NCI-H748 treated with DMSO at 0.1 percent for 48 hours (cell line): ENCODE results near the gene ACCS.

ENCODE experiments used
- DNase-seq: peaks from one replicate; lab custom pipeline; 2025; lab: John Stamatoyannopoulos, UW

ACCS gene, protein sequence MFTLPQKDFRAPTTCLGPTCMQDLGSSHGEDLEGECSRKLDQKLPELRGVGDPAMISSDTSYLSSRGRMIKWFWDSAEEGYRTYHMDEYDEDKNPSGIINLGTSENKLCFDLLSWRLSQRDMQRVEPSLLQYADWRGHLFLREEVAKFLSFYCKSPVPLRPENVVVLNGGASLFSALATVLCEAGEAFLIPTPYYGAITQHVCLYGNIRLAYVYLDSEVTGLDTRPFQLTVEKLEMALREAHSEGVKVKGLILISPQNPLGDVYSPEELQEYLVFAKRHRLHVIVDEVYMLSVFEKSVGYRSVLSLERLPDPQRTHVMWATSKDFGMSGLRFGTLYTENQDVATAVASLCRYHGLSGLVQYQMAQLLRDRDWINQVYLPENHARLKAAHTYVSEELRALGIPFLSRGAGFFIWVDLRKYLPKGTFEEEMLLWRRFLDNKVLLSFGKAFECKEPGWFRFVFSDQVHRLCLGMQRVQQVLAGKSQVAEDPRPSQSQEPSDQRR

DNA sequence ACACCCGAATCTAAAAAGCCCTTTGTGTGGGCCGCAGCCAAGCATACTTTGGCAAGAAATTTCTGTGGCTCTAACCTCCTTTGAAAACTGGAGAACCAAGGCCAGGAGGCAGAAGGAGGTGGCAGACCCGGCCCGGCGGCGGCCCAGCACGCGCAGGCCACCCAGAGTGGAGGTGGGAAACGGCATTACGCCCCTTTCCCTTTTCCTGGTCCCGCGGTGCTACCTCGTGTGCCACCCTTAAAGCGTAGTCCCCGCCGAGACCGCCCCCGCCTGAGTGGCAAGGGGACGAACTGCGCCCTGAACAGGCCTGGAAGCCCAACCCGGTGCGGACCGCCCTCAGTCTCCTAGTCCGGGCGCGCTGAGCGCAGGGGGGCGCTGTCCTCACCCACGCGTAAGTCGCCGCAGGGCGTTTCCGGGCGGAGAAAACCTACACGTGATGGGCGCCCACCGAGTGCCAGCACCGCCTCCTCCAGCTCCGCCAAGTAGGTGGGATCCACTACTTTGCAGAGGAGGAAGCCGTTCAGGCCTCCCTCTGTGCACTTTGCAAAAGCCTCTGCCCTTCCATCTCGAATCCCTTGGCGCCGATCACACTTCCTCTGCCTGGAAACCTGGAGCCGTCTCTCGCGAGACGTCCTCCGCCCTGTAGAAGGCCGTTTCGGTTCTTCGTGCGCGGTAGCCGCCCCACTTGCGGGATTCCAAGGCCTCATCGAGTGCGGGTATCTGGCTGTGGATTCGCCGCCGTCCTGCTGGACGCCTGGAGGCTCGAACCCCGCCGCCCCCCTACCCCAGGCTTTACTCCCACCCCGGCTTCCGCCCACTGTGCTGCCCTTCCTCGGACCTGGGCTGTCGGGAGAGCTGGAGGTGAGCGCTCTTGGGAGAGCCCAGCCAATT lies at the start of gene ACCS:
Gene ACCS (plus strand): TSS at position 430 of the 891 bp plus-strand sequence. CDS start 1,358 bp downstream, outside the sequence.
- peak; percentile 76 for DNase-seq

DNA sequence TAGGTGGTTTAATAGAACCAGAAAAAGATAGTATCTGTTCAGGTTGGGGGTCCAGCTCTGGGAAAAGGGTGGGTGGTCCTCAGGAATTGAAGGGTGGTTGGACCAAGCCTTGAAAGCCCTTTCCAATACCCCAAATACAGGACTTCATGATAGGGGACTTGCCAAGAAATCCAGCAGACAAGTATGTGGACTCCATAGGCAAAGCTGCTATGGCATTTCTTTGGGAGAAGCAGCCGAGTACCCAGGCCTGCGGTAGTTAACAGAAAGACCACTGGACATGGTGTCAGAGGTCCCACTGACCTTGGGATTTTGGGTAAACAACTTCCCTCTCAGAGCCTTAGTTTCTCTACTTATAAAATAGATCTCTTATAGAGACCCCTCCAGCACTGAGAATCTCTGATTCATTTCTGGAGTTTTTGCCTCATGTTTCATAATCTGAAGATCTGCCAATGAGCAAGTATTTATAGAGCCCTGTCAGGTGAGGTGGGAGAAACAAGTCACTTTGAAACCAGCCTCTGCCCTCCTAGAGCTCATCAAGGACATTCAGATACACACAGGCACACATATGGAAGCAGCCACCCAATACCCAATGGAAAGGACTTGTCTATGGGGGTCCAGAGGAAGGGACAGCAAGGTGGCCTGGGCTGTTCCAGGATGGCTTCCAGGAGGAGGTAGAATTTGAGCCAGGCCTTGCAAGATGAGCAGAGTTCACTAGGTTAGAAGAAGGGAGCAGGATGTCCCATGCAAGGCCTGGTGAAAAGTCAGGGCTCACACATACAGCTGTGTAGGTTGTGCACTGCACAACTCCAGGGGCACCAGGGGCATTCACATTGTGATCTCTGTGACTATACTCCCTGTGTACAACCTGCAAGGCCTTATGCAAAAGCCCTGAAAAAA lies 49.3 kb upstream of the ACCS start:
- DNase-seq: no peak

DNA sequence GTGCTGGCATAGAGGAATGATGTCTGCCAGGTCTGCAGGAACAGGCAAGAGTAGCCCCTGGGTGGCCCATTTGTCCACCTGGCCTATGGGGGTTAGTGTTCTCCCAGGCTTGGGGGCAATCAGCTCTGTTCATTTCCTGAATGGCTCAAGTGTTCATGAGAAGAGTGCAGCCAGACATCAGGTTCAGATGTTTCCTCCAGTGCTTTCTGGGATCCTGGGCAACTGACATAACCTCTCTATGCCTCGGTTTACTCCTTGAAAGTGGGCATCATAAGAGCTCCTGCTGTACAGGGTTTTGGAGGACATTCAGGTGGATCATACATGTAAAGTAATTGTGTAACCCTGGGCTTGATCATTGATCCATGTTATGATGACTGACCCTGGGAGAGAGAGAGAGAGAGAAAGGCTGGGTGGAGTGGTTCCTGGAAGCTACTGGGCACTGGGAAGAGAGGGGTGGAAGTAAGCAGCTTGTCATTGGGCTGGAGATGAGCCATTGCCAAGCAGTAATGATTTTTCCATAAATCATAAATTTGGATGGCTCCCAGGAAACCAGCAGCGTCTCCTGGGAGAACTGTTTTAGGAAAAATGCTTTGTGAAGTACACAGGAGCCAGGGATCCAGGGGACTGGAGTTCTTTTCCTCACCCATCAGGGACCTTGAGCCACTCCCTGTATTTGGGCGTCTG lies 48.5 kb upstream of the ACCS start:
- no peak for DNase-seq

DNA sequence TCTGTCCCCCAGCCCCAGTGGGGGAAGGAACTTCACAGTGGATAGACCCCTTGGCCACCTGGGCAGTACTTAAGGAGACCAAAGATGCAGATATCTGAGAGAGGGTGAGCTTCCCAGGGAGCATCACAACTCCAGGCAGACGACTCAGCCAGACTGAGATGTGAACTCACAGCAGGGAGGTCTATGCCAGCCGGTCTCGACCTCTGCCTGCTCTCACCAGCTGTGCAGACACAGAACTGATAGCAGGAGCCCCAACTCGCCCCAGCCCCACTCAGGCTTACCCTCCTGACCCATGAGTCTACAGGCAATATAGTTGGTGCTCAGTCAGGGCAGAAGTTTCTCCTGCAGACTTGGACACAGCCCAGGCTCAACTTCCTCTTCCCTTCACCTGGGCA lies 47.9 kb upstream of the ACCS start:
- no peak for DNase-seq

DNA sequence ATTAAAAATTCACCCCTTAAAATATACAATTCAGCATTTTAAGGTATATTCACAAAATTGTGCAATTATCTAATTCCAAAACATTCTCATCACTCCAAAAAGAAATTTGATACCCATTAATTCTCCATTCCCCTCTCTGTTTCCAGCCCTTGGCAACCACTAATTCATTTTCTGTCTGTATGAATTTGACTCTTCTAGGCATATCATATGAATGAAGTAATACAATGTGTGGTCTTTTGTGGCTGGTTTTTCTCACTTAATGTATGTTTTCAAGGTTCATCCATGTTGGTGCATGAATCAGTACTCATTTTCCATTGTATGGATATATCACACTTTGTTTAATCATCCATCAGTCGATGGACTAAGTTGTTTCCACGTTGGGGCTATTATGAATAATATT lies 47.2 kb upstream of the ACCS start:
- no peak for DNase-seq

DNA sequence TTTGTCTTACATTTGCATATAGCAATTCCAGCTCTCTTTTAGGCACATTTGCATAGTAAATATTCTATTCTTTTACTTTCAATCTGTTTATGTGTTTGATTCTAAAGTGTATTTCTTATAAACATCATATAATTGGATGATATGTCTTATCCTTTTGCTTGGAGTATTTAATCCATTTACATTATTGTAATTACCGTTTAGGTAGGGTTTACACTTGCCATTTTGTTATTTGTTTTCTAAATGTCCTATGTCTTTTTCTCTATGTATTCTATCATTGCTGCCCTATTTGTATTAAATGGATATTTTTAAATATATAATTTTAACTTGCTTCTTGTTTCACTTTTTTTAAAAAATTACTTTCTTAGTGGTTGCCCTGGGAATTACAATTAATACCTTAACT lies 41.1 kb upstream of the ACCS start:
- no peak for DNase-seq

DNA sequence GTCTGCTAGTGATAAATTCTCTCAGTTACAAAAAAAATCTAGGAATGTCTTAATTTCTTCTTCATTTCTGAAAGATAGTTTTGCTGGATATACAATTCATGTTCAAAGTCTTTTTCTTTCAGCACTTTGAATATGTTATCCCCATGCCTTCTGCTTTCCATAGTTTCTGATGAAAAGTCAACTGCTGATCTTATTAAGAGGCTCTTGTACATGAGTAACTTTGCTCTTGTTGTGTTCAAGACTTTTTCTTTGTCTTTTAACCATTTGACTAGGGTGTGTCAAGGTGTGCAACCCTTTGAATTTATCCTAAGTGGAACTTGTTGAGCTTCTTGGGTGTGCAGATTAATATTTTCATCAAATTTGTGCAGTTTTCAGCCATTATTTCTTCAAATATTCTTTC lies 40.3 kb upstream of the ACCS start:
- DNase-seq: no peak

DNA sequence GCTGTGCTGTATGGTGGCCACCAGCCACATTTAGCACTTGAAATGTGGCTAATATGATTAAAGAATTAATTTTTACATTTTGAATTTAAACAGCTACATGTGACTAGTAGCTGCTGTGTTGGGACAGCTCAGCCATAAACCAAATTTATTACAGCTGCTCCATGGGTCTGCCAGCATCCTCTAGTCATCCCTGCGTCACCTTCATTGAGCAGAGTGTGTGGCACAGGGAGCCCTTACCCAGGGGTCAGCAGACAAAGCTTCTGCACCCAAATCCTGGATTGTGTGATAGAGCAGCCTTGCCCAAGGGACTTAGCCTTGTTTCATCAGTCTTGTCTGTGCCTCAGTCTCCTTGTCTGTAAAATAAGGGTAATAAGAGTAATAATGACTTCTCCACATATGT lies 37.7 kb upstream of the ACCS start:
- DNase-seq: no peak

DNA sequence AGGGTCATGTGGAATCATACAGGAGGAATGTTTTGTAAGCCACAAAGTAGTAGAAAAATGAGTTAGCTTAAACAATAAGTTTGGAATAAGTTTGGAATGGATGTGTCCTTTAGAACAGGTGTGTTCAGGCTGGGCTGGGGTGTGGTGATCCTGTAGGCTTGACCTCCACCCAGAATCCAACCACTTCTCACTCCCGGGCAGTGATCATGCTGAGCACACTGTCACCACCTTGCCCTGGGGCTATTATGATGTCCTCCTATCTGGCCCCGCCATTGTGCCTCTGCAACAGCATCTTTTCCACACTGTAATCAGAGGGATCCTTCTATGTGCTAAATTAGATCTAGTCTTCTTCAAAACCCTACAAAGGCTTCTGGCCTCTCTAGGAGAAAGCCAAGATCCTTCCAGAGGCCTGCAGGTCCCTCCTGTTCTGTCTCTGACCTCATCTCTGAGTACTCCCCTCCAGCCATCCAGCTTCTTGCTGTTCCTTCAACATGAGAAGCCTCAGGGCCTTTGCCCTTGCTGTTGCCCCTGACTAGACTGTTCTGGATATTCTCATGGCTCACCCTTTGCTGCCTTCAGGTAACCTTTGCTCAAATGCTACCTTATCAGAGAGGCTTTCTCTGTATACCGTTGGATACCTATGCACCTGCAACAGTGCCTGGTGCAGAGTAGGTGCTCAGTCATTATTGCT lies 37.1 kb upstream of the ACCS start:
- DNase-seq: no peak

DNA sequence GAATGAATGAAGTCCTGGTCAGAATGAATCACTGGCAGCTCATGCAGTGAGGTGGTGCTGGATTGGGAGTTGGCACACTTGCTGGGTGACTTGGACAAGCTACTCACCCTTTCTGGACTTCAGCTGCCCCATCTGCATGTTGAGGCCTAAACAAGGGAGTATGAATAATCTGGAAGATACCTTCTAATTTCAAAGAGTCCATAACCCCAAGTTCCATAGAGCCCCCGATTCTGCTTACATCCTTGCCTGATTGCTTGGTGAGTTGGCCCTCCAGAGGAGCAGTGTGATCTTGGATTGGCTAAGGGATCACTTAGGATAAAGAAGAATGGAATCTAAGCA lies 36.6 kb upstream of the ACCS start:
- DNase-seq: no peak

DNA sequence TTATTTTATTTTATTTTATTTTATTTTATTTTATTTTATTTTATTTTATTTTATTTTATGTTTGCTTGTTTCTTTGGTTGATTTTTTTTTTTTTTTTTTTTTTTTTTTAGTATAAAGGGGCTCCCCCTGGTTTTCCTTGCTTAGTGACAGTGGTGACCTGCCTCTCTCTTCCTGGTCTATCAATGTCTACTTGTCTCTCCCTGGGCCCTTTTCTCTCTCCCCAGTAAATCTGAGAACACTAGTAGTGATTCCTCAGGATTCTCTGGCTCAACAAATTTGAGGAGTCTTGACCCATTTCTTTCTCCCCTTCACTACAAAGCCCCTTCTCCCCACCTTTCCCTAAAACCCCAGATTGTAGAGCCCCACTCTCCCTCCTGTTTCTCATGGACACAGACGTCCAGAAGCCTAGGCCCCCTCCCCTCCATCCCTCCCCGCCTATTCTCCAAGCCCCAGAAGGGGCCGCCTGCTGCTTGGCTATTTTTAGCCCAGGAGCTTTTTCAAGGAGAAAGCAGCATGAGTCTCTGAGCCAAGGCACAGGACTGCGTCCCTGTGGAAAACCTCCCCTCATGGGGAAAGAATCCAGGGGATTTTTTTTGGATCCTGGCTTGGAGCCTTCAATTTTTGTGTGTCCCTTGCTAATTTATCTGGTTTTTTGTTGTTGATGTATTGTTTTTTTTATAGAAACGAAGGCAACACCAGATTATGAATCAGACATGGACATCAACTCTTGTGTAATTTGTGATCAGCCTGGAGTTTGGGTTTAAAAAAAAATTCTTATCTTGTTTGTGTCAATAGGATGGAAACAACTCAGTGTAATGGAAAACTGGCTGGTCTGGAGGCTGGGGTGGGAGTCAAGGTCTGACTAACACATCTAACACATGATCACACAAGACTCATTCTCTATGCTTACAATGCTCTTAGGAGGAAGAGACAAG lies 35.8 kb upstream of the ACCS start:
- DNase-seq: no peak

DNA sequence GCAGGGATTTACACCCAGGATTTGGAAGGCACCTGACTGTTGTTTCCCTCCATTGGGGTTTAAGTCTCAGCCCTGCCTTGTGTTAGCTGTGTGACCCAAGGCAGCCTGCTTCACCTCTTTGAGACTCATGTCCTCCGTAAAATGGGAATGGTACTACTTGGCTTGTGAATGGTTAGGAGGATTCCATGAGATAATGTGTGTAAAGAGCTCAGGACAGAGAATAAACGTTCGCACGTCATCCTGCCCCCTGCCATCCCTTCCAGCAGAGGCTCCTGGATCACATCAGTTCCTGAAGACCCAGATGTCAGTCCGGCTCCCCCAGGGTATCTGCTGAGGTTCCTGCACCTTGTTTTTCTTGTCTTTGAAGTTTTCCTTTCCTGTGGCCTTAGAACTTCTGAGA lies 35.1 kb upstream of the ACCS start:
- no peak for DNase-seq

DNA sequence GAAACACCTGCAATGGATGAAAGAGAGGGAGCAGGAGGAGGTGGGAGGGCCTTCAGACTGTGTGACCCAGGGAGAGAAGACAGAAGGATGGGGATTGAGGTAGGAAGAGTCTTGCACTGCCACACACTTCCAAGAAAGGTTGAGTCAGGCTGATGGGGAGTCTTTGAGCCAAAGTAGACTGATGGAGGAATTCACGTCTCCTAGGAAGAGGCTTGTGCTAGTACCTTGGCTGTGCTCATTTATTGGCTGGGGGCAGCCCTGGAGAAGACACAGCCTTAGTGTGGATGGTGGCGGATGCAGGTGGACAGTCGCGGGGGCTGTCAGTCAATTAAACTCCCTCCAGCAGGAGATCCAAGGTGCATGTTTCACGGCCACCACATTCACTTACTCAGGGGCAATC lies 34.5 kb upstream of the ACCS start:
- no peak for DNase-seq

DNA sequence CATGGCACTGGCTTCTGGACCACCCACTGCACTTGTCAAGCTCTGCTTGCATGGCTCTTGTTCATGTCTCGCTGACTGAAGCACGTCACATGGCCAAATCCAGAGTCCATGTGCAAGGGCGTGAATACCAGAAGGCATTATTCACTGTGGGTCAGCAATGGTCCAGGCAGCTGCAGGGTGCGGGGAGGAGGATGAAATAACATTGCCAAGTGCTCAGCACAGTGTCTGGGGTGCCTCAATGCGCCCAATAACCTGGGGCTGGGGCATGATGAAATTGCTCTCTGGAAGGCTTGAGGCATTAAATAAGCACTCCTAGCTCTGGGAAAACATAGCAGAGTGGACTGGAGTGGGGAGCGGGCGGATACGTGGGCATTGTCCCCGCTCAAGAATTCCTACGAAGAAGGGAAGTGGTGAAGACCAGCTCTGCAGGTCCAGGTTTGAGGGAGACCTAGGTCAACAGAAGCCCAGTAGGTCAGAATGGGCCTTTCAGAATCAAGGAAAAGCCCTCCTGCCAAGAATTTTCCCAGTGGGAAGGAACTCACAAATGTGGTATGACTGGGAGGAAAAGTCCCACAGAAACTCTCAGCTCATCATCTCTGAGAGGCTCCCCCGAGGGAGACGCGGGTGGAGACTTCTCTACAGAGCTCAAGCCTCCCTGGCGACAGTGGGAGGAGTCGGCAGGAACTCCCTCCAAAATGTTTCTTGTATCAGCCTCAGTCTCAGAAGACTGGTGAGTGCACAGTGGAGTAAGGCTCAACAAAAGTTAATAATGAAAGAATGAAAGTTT lies 33.6 kb upstream of the ACCS start:
- DNase-seq: no peak

DNA sequence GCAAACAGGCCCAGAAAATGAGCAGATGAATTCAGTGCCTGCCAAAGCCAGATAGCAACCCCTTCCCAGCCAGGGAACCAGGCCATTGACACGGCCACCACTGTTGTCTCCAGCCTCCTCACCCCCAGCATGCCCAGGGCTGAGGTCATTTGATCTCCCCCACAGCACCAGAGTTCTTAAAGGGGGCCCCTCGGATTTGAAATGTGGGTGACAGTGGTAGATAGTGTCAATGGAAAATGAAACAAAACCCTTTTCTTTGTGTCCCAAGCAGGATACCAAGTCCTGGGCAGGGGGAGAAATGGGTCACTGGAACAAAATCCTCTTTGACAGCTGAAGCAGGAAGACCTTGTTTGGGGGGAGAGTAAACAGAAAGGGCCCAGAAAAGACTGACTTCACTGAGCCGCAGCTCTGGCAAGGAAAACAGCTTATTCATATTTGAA lies 32.6 kb upstream of the ACCS start:
- no peak for DNase-seq

DNA sequence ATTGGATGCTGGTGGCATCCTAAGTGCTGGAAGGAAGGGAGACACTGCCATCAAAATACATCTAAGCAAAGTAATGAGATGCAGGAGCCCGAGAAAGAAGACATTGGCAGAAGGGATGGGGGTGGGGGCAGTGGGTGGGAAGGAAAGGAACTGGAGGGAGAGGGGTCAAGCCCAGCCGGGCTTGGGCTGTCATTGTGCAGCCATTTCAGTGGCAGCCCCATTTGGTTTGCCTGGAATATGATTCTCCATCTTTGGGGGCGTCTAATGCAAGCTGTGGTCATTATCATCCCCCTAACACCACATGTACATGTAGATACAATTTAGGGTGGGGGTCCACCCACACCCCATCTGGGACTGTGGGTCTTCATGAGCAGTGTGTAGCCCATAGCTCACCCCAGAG lies 32.2 kb upstream of the ACCS start:
- no peak for DNase-seq

DNA sequence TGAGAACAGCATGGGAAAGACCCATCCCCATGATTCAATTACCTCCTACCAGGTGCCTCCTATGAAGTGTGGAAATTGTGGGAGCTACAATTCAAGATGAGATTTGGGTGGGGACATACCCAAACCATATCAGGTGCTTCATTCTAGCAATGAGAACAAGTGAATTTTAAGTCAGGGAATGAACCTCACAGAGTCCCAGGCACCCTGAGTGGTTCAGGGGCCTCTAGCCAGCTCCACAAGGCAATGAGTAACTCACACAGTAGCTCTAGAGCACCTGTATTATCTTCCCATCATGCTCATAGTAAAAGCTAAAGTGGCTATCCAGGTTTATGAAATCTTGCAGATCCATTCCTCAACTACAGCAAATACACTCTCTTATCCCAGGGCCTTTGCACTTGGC lies 31.4 kb upstream of the ACCS start:
- no peak for DNase-seq

DNA sequence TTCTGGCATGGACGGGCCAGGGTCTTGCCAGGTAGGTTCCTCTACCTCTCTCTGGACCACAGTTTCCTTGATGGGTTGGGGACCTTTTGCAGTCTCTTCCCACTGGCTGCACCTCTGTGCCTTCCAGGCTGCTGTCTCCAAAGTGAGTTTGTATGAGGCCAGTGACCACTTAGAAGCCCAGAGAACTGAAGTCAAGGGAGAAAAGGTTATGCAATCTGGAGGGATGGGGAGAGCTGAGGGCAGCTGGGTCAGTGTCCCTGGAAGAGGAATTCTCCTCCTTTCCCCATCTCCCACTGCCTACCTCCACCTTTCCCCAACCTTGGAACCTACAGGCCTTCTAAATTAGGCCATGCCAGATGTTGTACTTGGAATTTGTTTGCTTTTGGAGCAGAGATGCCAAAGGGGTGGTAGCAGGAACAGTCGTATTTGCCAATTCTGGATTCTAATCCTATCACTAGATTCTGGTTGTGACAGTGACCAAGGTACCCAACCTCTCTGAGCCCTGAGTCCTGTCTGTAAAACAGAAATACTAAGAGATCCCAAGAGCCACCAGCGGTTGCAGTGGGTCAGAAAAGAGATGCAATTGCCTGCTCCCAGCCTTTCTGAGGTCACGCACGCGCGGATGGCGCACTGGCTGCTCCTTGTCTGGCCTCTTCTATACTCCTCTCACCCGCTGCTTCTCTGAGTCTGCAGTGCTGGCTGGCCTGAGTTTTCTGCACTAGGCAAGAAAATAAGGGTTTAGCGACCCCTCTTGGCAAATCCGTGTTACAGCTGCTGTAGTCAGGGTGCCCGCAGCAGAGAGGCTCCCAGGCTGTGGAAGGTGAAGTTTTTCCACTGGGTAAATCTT lies 29.0 kb upstream of the ACCS start:
- peak; percentile 44 for DNase-seq
